Heart left ventricle (tissue), 16 donors: ENCODE results near the gene DHX32. TPM values are rescaled to one million over a fixed set of nuclear protein-coding genes. Genes with fewer than 3 reads are reported as not detected.
A peak's percentile ranks its signal among the peaks of the same experiment; 100 is the strongest.

Source experiments
- ATAC-seq, 4 donors: fragments of 200-7000 bp; cut with Tn5 transposase; one replicate each; pipeline ENCODE4 v1.9.1; 2020 to 2022; ENCODE audit warnings: moderate library complexity in 4 of 4, mild to moderate bottlenecking in 3 of 4, moderate number of reproducible peaks in 1 of 4
- DNase-seq, 5 donors: peaks; one replicate each; pipeline ENCODE4 v3.0.0-alpha.2; 2020
- H3K27ac ChIP-seq, 12 donors: fragments of 200-600 bp; sonication (generic) in 4 of 12; one replicate each; pipeline versions ENCODE4 v1.5.0 to v1.8.0; 2016 to 2022; ENCODE audit warnings: mild to moderate bottlenecking in 2 of 12
- H3K27me3 ChIP-seq, 9 donors: fragments of 200-600 bp; sonication (generic) in 2 of 9; one replicate each; pipeline versions ENCODE4 v1.5.1 to v1.8.0; 2016 to 2022; ENCODE audit warnings: mild to moderate bottlenecking in 3 of 9
- H3K36me3 ChIP-seq, 9 donors: fragments of 200-600 bp; sonication (generic) in 2 of 9; one replicate each; pipeline versions ENCODE4 v1.5.0 to v1.8.0; 2018 to 2022; ENCODE audit warnings: mild to moderate bottlenecking in 2 of 9
- H3K4me1 ChIP-seq, 12 donors: fragments of 200-600 bp; sonication (generic) in 4 of 12; one replicate each; pipeline versions ENCODE4 v1.5.0 to v1.8.0; 2016 to 2022; ENCODE audit warnings: mild to moderate bottlenecking in 3 of 12
- H3K4me3 ChIP-seq, 12 donors: fragments of 200-600 bp; sonication (generic) in 4 of 12; one replicate each; pipeline versions ENCODE4 v1.5.0 to v1.8.0; 2017 to 2022; ENCODE audit warnings: mild to moderate bottlenecking in 9 of 12, moderate library complexity in 4 of 12
- H3K9me3 ChIP-seq, 12 donors: fragments of 200-600 bp; sonication (generic) in 4 of 12; one replicate each; pipeline versions ENCODE4 v1.5.0 to v1.8.0; 2016 to 2022; ENCODE audit warnings: mild to moderate bottlenecking in 1 of 12
- CTCF ChIP-seq, 12 donors: fragments of 200-600 bp; sonication (generic) in 4 of 12; IDR thresholded peaks; one replicate each; pipeline versions ENCODE4 v1.5.0 to v1.8.0; 2018 to 2022; ENCODE audit warnings: antibody characterized with exemption in 12 of 12, mild to moderate bottlenecking in 5 of 12
- POLR2A ChIP-seq, 2 donors: fragments of 450-650 bp; IDR thresholded peaks; one replicate each; pipeline ENCODE4 v1.6.1; 2017; ENCODE audit warnings: antibody characterized with exemption in 2 of 2, mild to moderate bottlenecking in 2 of 2, moderate library complexity in 2 of 2
- WGBS, 4 donors: extraction: QIAGEN DNeasy Blood & Tissue Kit in 2 of 4; methylation state at CpG; one replicate each; pipeline versions ENCODE4 v1.1.5 to v1.1.7; 2013 to 2018; 5-methylcytosine and 5-hydroxymethylcytosine counted together
- intact Hi-C, 10 donors: fragments of 100-400 bp; cut with DNase I; formaldehyde crosslinking; loops; one replicate each; pipeline versions ENCODE4 v1.11.1 to v1.14.2; 2022
- polyA plus RNA-seq, 2 donors: library from polyadenylated mRNA; stranded (reverse); fragments of 200-250 nt; gene quantifications; one replicate each; pipeline ENCODE4 v1.2.3, GENCODE V29; 2013
- total RNA-seq, 9 donors: library from RNA; depleted of rRNA in 2 of 9; stranded (reverse); fragments of >200 nt in 2 of 9; fragmentation: NEBNext Ultra II Directional in 3 of 9; extraction: Animal tissue kit (Norgen Biotek cat#: 25700) in 3 of 9; gene quantifications; one replicate each; pipeline versions ENCODE4 v1.1.0 to v1.2.4, GENCODE V29; 2016 to 2023
- donor health status: ischemic (EF 13 %, LVEDD 7.1; RV severe dilation, severe dysfunction).
- donor health status: healthy with polysubstance abuse.
- donor health status: DM: no; HTN: yes; CAD: no.
- donor health status: DM: no; HTN: no; CAD: no.
- donor health status: ischemic (EF 25% LVEDD 6.9; RV normal size, moderate dysfunction).
- donor health status: ischemic (EF 25% LVEDD 5.7; RV mildly dilated, moderate dysfunction).
- donor health status: healthy.
- donor health status: DM: yes; HTN: yes; CAD: no.
- donor health status: ischemic (EF 35%, LVEDD 5.7; RV mildly dilated, moderate dysfunction).
- donor health status: nonischemic (EF 11% LVEDD 7.7; RV severe dilation, severe dysfunction).
- donor health status: DM: yes; HTN: yes; CAD: no.
- donor health status: PGD.
- donor health status: ischemic (EF 29% LVEDD 5.4; RV normal size, mild dysfunction).
- donor health status: nonischemic (EF 23%, LVEDD 6.1; RV moderate dilation, normal function).

The DHX32 gene
- total and polyA plus RNA-seq, 11 donors = 24.6 to 60.7 (median 37.9) TPM

GRCh38 chr10:125846894-125847293 is 34.2 kb downstream of the DHX32 start:
- Histone ChIP-seq H3K36me3 (peaks cover 0 to 89% (median 78%) of the 10 kb centered on the region in 9 donors), H3K27ac (no peak overlapping the region), H3K4me1 (peaks cover 0 to 41% (median 8%) of the 10 kb centered on the region in 12 donors), H3K4me3 (no peak overlapping the region), H3K27me3 (no peaks in the 10 kb centered on the region), H3K9me3 (no peaks in the 10 kb centered on the region)
- 90 to 99% (median 96%) methylated on average over 3 of the region's 3 CpGs for WGBS, 4 donors
- intact Hi-C loops = no loop called here
- ATAC-seq (no peak), DNase-seq (no peak)
- TF ChIP-seq POLR2A (IDR thresholded peaks at IDR 0.05) = no peak
- no peak for TF ChIP-seq CTCF (IDR thresholded peaks at IDR 0.05)

GRCh38 chr10:125845617-125846016 is 35.5 kb downstream of the DHX32 start:
- TF ChIP-seq POLR2A (IDR thresholded peaks at IDR 0.05) = no peak
- no peak for TF ChIP-seq CTCF (IDR thresholded peaks at IDR 0.05)
- Histone ChIP-seq H3K36me3 (peaks cover 0 to 89% (median 78%) of the 10 kb centered on the region in 9 donors), H3K27ac (no peak overlapping the region), H3K27me3 (no peaks in the 10 kb centered on the region), H3K4me3 (no peak overlapping the region), H3K4me1 (peaks cover 0 to 32% (median 8%) of the 10 kb centered on the region in 12 donors), H3K9me3 (no peaks in the 10 kb centered on the region)
- WGBS, 4 donors = 92 to 97% (median 95%) methylated on average over 11 of the region's 11 CpGs
- intact Hi-C loops = no loop called here
- ATAC-seq = peak in 2 of 4 donors; percentile 13 to 26
- DNase-seq = no peak

- Histone ChIP-seq H3K36me3 (peaks cover 0 to 89% (median 78%) of the 10 kb centered on the region in 9 donors), H3K4me1 (peaks cover 0 to 32% (median 8%) of the 10 kb centered on the region in 12 donors), H3K27me3 (no peaks in the 10 kb centered on the region), H3K9me3 (no peaks in the 10 kb centered on the region), H3K27ac (no peak overlapping the region), H3K4me3 (no peak overlapping the region)
- ATAC-seq (peak in 3 of 4 donors; percentile 19 to 46 (median 30)), DNase-seq (no peak)
- 68 to 83% (median 78%) methylated on average over 4 to 7 of the region's 7 CpGs for WGBS, 4 donors
- intact Hi-C loops = no loop called here
- TF ChIP-seq POLR2A (IDR thresholded peaks at IDR 0.05) (no peak), CTCF (IDR thresholded peaks at IDR 0.05) (no peak)
Observed at GRCh38 chr10:125844751-125845221, 36.3 kb downstream of the DHX32 start.

GRCh38 chr10:125843603-125844329 is 37.3 kb downstream of the DHX32 start:
- DNase-seq = no peak
- intact Hi-C loops = no loop called here
- WGBS, 4 donors = 84 to 90% (median 86%) methylated on average over 9 of the region's 9 CpGs
- Histone ChIP-seq H3K27me3 (no peaks in the 10 kb centered on the region), H3K36me3 (peaks cover 0 to 89% (median 78%) of the 10 kb centered on the region in 9 donors), H3K9me3 (no peaks in the 10 kb centered on the region), H3K4me3 (no peak overlapping the region), H3K27ac (peak overlapping the region in 1 of 12 donors; percentile 6), H3K4me1 (peaks cover 0 to 27% (median 8%) of the 10 kb centered on the region in 12 donors)
- TF ChIP-seq POLR2A (IDR thresholded peaks at IDR 0.05) (no peak), CTCF (IDR thresholded peaks at IDR 0.05) (no peak)
- ATAC-seq = no peak
